HepG2 (cell line): ENCODE data around the gene GART. TPM values are rescaled to one million over a fixed set of nuclear protein-coding genes. Genes with fewer than 3 reads are reported as not detected.

ENCODE experiments used
- ATAC-seq: fragments of 200-7000 bp; cut with Tn5 transposase; 3 replicates; pipeline ENCODE4 v1.9.1; 2020; ENCODE audit warnings: mild to moderate bottlenecking, moderate library complexity
- BruUV-seq: library from RNA; stranded (reverse); fragments of 400-500 nt; replicated peaks from 2 replicates; lab custom pipeline; 2021; lab: Mats Ljungman, UMichigan
- CTCF ChIA-PET: fragments of 300-600 bp; formaldehyde crosslinking; extraction: SDS; loops from one replicate; lab custom pipeline; 2021; ENCODE audit warnings: low total read pairs, inconsistent platforms, low intra/inter-chr PET ratio; lab: Yijun Ruan, JAX
- POLR2A ChIA-PET: fragments of 350-600 bp; sonication (Branson Sonifier 250); formaldehyde crosslinking; loops from one replicate; lab custom pipeline; 2020; ENCODE audit warnings: antibody characterized with exemption, inconsistent platforms; lab: Yijun Ruan, JAX
- DNase-seq: peaks from one replicate; pipeline ENCODE4 v3.0.0-alpha.2; 2015; ENCODE audit warnings: low spot score
- FAIRE-seq: peaks from 3 replicates; lab custom pipeline; 2011; peaks lifted over from hg19 to GRCh38; lab: Jason Lieb, UNC
- H2AFZ ChIP-seq: one replicate; pipeline ENCODE4 v1.6.1; 2011; ENCODE audit warnings: low read length, inconsistent platforms
- H3K27ac ChIP-seq: fragments of 300-600 bp; 3 replicates; pipeline ENCODE4 v1.8.0; 2011; ENCODE audit warnings: mixed run types, mild to moderate bottlenecking, mixed read lengths, low read length, inconsistent platforms; ENCODE audit not compliant: insufficient read depth; ENCODE audit errors: extremely low read length
- H3K27me3 ChIP-seq, 2 experiments: fragments of 200-600 bp in 1 of 2; 2 replicates in 1 of 2; 3 replicates in 1 of 2; pipeline versions ENCODE4 v1.6.0 to v1.8.0; 2011; ENCODE audit warnings: low read length in 2 of 2, mild to moderate bottlenecking in 2 of 2, moderate library complexity in 2 of 2, inconsistent platforms in 1 of 2; ENCODE audit not compliant: insufficient read depth in 2 of 2, control insufficient read depth in 1 of 2
- H3K36me3 ChIP-seq, 2 experiments: fragments of 200-600 bp in 1 of 2; replicated peaks in 1 of 2; 2 replicates in 1 of 2; 3 replicates in 1 of 2; pipeline versions ENCODE4 v1.5.1 to v1.8.0; 2011; ENCODE audit warnings: low read length in 2 of 2, inconsistent platforms in 1 of 2; ENCODE audit not compliant: insufficient read depth in 2 of 2, control insufficient read depth in 1 of 2
- H3K4me1 ChIP-seq: 2 replicates; pipeline ENCODE4 v1.5.1; 2012; ENCODE audit warnings: low read length, inconsistent platforms; ENCODE audit not compliant: insufficient read depth
- H3K4me2 ChIP-seq: 2 replicates; pipeline ENCODE4 v1.6.0; 2011; ENCODE audit warnings: low read depth, low read length, inconsistent platforms
- H3K4me3 ChIP-seq, 3 experiments: fragments of 200-600 bp in 1 of 3; sonication (generic), shearing (Covaris generic) in 1 of 3; replicated peaks in 1 of 3; 2 replicates each; pipeline ENCODE4 v1.5.1; 2011 to 2016; ENCODE audit warnings: low read length in 3 of 3, inconsistent platforms in 2 of 3, low read depth in 2 of 3, mild to moderate bottlenecking in 2 of 3, control low read depth in 1 of 3, mixed read lengths in 1 of 3; ENCODE audit not compliant: insufficient read depth in 1 of 3
- H3K79me2 ChIP-seq: one replicate; pipeline ENCODE4 v1.6.1; 2011; ENCODE audit warnings: low read length, inconsistent platforms; ENCODE audit not compliant: insufficient read depth
- H3K9ac ChIP-seq: 2 replicates; pipeline ENCODE4 v1.6.0; 2011; ENCODE audit warnings: mild to moderate bottlenecking, low read depth, low read length, inconsistent platforms; ENCODE audit not compliant: insufficient read depth
- H3K9me3 ChIP-seq: 2 replicates; pipeline ENCODE4 v1.5.1; 2012; ENCODE audit warnings: mild to moderate bottlenecking, low read length
- H4K20me1 ChIP-seq: 2 replicates; pipeline ENCODE4 v1.6.0; 2011; ENCODE audit warnings: inconsistent platforms, mild to moderate bottlenecking, low read length, moderate library complexity; ENCODE audit not compliant: insufficient read depth
- CBX5 ChIP-seq: sonication (generic); formaldehyde crosslinking; IDR thresholded peaks from 2 replicates; pipeline ENCODE4 v1.4.0; 2020; ENCODE audit warnings: missing genetic modification reagents, borderline replicate concordance
- CENPT ChIP-seq: sonication (generic); formaldehyde crosslinking; IDR thresholded peaks from 2 replicates; pipeline ENCODE4 v1.8.0; 2022; ENCODE audit warnings: low read depth, mild to moderate bottlenecking, moderate library complexity, missing genetic modification reagents
- KDM1A ChIP-seq: IDR thresholded peaks from 2 replicates; pipeline ENCODE4 v1.6.1; 2016; ENCODE audit warnings: missing compliant biosample characterization
- NFKBIZ ChIP-seq: IDR thresholded peaks from 2 replicates; pipeline ENCODE4 v1.6.1; 2018; ENCODE audit warnings: missing genetic modification reagents, missing compliant biosample characterization
- NKX3-1 ChIP-seq: sonication (generic); formaldehyde crosslinking; IDR thresholded peaks from 2 replicates; pipeline ENCODE4 v1.5.0; 2020; ENCODE audit warnings: missing genetic modification reagents
- U2AF2 ChIP-seq: fragments of 200-400 bp; formaldehyde crosslinking; IDR thresholded peaks from 2 replicates; pipeline ENCODE4 v1.6.1; 2017; ENCODE audit warnings: low read depth, mild to moderate bottlenecking, low read length
- ZFP41 ChIP-seq: sonication (generic); formaldehyde crosslinking; IDR thresholded peaks from 2 replicates; pipeline ENCODE4 v1.4.0; 2020; ENCODE audit warnings: mild to moderate bottlenecking, missing genetic modification reagents, borderline replicate concordance
- ZFP62 ChIP-seq: sonication (generic); formaldehyde crosslinking; IDR thresholded peaks from 2 replicates; pipeline ENCODE4 v1.4.0; 2020; ENCODE audit warnings: missing genetic modification reagents
- ZNF260 ChIP-seq: sonication (generic); formaldehyde crosslinking; IDR thresholded peaks from 2 replicates; pipeline ENCODE4 v1.4.0; 2020; ENCODE audit warnings: missing genetic modification reagents, low read depth, mild to moderate bottlenecking, borderline replicate concordance
- ZNF674 ChIP-seq: sonication (generic); formaldehyde crosslinking; IDR thresholded peaks from 2 replicates; pipeline ENCODE4 v1.5.0; 2020; ENCODE audit warnings: low read depth, mild to moderate bottlenecking, missing genetic modification reagents
- WGBS: methylation state at CpG from one replicate; pipeline ENCODE4 v1.1.6; 2017; ENCODE audit warnings: low lambda C conversion rate; 5-methylcytosine and 5-hydroxymethylcytosine counted together
- in situ Hi-C: cut with HindIII; loops from 2 replicates; pipeline ENCODE4 v1.10.0; 2017; ENCODE audit warnings: low pct_unique_long_range_greater_than_20kb; ENCODE audit not compliant: extremely low pct_ligation_motif_present
- intact Hi-C: fragments of 100-400 bp; cut with micrococcal nuclease; formaldehyde crosslinking; loops from one replicate; pipeline ENCODE4 v1.10.0; 2022; ENCODE audit not compliant: unreplicated experiment
- polyA plus RNA-seq, 8 experiments: library from polyadenylated mRNA; depleted of rRNA in 3 of 8; stranded (reverse) in 7 of 8; unstranded in 1 of 8; fragments of >200 nt; fragmentation: Illumina TruSeq in 4 of 8; extraction: Trizol in 4 of 8; gene quantifications; 2 replicates each; pipeline versions ENCODE4 v1.2.1 to v1.2.3, GENCODE V29; 2011 to 2016; ENCODE audit warnings: low read depth in 4 of 8, missing spikeins in 1 of 8, mixed read lengths in 1 of 8; ENCODE audit not compliant: insufficient read depth in 1 of 8
- total RNA-seq, 5 experiments: library from RNA; depleted of rRNA; stranded (reverse); fragments of >200 nt; fragmentation: Illumina TruSeq; extraction: Trizol; gene quantifications; 2 replicates each; pipeline ENCODE4 v1.2.3, GENCODE V29; 2016; ENCODE audit warnings: low read depth in 1 of 5
- TF ChIP-seq, protein P1 (sequence below): sonication (generic); formaldehyde crosslinking; IDR thresholded peaks from 2 replicates; pipeline ENCODE4 v1.4.0; 2020; ENCODE audit warnings: missing genetic modification reagents
- TF ChIP-seq, protein P2 (sequence below): sonication (generic); formaldehyde crosslinking; conservative IDR thresholded peaks from 2 replicates; pipeline ENCODE4 v1.4.0; 2020; ENCODE audit warnings: missing genetic modification reagents
- TF ChIP-seq, protein P3 (sequence below): sonication (generic); formaldehyde crosslinking; IDR thresholded peaks from 2 replicates; pipeline ENCODE4 v1.4.0; 2020; ENCODE audit warnings: mild to moderate bottlenecking, missing genetic modification reagents, borderline replicate concordance

Gene GART
- total and polyA plus RNA-seq, 2 of the 13 experiments (the other 11 are each of a cell fraction or from before 2014, with no cell fraction given): 17.9 to 109 TPM

DNA sequence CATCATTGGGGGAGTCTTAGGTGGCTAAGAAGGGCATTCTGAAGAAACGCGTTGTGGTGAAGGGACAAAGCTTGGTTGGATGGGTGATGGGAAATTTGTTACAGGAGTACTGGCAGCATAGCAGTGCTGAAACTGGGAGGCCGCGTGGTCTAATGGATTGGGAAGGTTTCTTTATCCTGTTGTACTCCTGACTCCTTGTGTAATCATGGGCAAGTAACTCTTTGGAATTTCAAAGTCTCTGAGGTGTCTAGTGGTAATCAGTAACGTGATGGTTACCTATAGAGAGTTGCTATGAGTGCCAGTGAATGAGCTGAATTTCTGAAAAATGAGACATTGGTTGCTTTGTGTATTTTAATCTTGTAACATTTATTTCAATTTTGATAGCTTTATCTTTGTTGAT, 28.1 kb upstream of the GART start:
- in situ Hi-C loops: no loop called here
- TF ChIP-seq NKX3-1 (CRISPR knock-in tag) (no peak), ZFP41 (CRISPR knock-in tag) (no peak), ZFP62 (CRISPR knock-in tag) (no peak), ZNF260 (no peak), KDM1A (CRISPR knock-in tag) (no peak), CENPT (CRISPR knock-in tag) (no peak), NFKBIZ (CRISPR knock-in tag) (no peak), ZNF674 (CRISPR knock-in tag) (no peak), U2AF2 (no peak), CBX5 (no peak)
- TF ChIP-seq, protein P1, sequence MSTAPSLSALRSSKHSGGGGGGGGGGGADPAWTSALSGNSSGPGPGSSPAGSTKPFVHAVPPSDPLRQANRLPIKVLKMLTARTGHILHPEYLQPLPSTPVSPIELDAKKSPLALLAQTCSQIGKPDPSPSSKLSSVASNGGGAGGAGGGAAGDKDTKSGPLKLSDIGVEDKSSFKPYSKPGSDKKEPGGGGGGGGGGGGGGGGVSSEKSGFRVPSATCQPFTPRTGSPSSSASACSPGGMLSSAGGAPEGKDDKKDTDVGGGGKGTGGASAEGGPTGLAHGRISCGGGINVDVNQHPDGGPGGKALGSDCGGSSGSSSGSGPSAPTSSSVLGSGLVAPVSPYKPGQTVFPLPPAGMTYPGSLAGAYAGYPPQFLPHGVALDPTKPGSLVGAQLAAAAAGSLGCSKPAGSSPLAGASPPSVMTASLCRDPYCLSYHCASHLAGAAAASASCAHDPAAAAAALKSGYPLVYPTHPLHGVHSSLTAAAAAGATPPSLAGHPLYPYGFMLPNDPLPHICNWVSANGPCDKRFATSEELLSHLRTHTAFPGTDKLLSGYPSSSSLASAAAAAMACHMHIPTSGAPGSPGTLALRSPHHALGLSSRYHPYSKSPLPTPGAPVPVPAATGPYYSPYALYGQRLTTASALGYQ (CRISPR knock-in tag): no peak
- TF ChIP-seq, protein P2, sequence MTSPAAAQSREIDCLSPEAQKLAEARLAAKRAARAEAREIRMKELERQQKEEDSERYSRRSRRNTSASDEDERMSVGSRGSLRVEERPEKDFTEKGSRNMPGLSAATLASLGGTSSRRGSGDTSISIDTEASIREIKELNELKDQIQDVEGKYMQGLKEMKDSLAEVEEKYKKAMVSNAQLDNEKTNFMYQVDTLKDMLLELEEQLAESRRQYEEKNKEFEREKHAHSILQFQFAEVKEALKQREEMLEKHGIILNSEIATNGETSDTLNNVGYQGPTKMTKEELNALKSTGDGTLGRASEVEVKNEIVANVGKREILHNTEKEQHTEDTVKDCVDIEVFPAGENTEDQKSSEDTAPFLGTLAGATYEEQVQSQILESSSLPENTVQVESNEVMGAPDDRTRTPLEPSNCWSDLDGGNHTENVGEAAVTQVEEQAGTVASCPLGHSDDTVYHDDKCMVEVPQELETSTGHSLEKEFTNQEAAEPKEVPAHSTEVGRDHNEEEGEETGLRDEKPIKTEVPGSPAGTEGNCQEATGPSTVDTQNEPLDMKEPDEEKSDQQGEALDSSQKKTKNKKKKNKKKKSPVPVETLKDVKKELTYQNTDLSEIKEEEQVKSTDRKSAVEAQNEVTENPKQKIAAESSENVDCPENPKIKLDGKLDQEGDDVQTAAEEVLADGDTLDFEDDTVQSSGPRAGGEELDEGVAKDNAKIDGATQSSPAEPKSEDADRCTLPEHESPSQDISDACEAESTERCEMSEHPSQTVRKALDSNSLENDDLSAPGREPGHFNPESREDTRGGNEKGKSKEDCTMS (CRISPR knock-in tag): no peak
- TF ChIP-seq, protein P3, sequence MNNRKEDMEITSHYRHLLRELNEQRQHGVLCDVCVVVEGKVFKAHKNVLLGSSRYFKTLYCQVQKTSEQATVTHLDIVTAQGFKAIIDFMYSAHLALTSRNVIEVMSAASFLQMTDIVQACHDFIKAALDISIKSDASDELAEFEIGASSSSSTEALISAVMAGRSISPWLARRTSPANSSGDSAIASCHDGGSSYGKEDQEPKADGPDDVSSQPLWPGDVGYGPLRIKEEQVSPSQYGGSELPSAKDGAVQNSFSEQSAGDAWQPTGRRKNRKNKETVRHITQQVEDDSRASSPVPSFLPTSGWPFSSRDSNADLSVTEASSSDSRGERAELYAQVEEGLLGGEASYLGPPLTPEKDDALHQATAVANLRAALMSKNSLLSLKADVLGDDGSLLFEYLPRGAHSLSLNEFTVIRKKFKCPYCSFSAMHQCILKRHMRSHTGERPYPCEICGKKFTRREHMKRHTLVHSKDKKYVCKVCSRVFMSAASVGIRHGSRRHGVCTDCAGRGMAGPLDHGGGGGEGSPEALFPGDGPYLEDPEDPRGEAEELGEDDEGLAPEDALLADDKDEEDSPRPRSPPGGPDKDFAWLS (CRISPR knock-in tag): no peak
- BruUV-seq: no TSS peak
- ATAC-seq: peak; percentile 46
- intact Hi-C loops: no loop called here
- peaks cover 7 to 30% of the 10 kb centered on the region in 2 experiments for H3K36me3 ChIP-seq
- peaks cover 52% of the 10 kb centered on the region for H3K4me1 ChIP-seq
- H2AFZ ChIP-seq: no peak overlapping the region
- H3K4me2 ChIP-seq: no peak overlapping the region
- no peak overlapping the region for H3K27ac ChIP-seq
- no peak overlapping the region for H3K9ac ChIP-seq
- DNase-seq: no peak
- H4K20me1 ChIP-seq: no peaks in the 10 kb centered on the region
- peaks cover 3% of the 10 kb centered on the region for H3K79me2 ChIP-seq
- WGBS: 91% methylated on average over 5 of the region's 5 CpGs
- ChIA-PET POLR2A (interaction anchor here (1.4 kb wide), 1 partner anchor 19 kb away, joined by 5 read pairs; the partner anchor contains the start of gene DONSON), CTCF (no interaction called here)
- H3K9me3 ChIP-seq: no peaks in the 10 kb centered on the region
- no peak for FAIRE-seq
- H3K4me3 ChIP-seq: no peak overlapping the region
- no peaks in the 10 kb centered on the region for H3K27me3 ChIP-seq
